Retinal pigment epithelial cell (primary cell): ENCODE results near the gene DCUN1D2.

ENCODE experiments used
- DNase-seq: peaks from one replicate; pipeline ENCODE4 v3.0.0-alpha.2; 2010; ENCODE audit warnings: low read depth
- H3K4me3 ChIP-seq: 2 replicates; pipeline ENCODE4 v1.5.1; 2011; ENCODE audit warnings: mild to moderate bottlenecking, low read length, control low read depth, moderate library complexity
- TF ChIP-seq, protein P1 (sequence below): conservative IDR thresholded peaks from 2 replicates; pipeline ENCODE4 v1.5.1; 2011; ENCODE audit warnings: low read depth, low read length, control low read depth, inconsistent platforms

Gene DCUN1D2

GRCh38 chr13:113518076-113518803, 27.7 kb upstream of the DCUN1D2 start:
- TF ChIP-seq, protein P1, sequence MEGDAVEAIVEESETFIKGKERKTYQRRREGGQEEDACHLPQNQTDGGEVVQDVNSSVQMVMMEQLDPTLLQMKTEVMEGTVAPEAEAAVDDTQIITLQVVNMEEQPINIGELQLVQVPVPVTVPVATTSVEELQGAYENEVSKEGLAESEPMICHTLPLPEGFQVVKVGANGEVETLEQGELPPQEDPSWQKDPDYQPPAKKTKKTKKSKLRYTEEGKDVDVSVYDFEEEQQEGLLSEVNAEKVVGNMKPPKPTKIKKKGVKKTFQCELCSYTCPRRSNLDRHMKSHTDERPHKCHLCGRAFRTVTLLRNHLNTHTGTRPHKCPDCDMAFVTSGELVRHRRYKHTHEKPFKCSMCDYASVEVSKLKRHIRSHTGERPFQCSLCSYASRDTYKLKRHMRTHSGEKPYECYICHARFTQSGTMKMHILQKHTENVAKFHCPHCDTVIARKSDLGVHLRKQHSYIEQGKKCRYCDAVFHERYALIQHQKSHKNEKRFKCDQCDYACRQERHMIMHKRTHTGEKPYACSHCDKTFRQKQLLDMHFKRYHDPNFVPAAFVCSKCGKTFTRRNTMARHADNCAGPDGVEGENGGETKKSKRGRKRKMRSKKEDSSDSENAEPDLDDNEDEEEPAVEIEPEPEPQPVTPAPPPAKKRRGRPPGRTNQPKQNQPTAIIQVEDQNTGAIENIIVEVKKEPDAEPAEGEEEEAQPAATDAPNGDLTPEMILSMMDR = no peak

DNA sequence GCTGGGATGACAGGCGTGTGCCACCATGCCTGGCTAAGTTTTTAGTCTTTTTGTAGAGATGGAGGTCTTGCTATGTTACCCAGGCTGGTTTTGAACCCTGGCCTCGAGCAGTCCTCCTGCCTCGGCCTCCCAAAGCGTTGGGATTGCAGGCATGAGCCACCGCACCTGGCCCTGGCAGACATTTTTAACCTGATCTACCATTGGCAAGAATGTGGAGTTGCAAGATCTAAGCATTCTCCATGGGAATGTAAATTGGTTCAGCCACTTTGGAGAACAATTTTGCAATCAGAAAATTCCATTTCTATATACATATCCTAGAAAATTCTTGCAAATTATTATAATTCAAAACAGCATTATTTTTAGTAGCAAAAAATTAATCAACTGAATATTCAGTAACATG, 24.3 kb upstream of the DCUN1D2 start:
- no peak for DNase-seq
- no peak overlapping the region for H3K4me3 ChIP-seq
- TF ChIP-seq, protein P1 = no peak

More at GRCh38 chr13:113518076-113518803, 27.7 kb upstream of the DCUN1D2 start:
- no peak overlapping the region for H3K4me3 ChIP-seq
- DNase-seq = no peak

DNA sequence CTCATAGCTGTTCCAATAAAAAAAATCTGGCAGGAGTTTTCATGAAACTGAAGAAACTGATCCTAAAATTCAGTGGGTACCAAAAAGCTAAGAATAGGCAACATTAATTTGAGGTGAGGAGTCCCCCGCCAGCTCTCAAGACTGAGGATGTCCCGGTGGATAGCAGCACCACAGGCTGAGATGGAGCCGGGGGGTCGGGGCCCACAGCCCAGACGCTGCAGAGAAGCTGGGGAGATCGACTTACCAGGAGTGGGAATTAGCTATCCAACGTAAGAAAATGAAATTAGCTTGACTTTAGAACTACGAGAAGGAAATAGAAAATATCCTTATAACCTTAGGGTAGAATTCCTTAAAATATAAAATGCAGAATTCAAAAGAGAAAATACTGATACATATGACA, 23.2 kb upstream of the DCUN1D2 start:
- no peak for DNase-seq
- TF ChIP-seq, protein P1 = no peak
- no peak overlapping the region for H3K4me3 ChIP-seq

DNA sequence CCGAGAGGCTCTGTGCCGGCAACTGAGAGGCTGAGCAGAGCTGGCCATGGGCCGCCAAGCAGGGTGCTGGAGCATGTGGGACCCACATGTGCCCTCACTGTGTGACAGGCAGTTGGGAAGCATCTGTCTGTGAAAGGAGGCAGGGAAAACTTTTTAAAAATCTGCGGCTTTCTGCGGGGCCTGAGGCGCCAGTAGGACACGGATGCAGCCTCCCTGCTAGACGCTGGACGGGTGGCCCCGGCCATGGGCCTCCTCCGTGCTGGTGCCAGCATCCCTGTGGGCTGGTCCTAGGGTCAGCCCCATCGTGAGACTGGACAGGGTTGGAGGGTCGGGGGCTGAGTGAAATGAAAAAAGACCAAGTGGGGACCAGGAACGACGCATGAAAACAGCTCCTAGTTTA, 20.9 kb upstream of the DCUN1D2 start:
- no peak overlapping the region for H3K4me3 ChIP-seq
- TF ChIP-seq, protein P1 = no peak
- no peak for DNase-seq

DNA sequence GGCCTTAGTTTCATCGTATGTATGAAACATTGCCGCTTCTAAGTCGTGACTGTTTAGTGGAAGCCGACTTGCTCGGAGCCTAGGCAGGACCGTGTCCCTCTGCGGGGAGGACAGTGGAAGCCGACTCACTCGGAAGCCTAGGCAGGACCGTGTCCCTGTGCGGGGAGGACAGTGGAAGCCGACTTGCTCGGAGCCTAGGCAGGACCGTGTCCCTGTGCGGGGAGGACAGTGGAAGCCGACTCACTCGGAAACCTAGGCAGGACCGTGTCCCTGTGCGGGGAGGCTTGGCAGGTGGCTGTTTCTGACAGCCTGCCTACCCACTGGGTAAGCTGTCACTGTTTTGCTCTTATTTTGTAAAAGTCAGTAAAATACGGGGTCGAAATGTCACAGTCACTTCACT, 20.4 kb upstream of the DCUN1D2 start:
- TF ChIP-seq, protein P1 = no peak
- no peak overlapping the region for H3K4me3 ChIP-seq

DNA sequence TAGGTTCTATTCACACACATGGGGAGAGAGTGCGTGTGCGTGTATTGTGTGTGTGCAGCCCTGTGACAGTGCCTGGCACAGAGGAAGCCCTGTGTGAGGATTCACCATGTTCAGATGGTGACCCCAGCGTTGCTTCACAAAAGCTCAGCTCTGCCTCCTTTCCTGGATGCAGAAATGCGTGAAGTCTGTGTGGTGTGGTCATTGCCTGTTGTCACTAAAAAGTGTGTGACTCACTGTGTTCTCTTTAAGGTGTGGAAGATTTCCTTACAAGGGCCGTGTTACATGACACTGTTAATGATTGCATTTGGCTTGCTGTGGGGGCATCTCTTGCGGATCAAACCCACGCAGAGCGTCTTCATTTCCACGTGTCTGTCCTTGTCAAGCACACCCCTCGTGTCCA, 19.5 kb upstream of the DCUN1D2 start:
- TF ChIP-seq, protein P1 = no peak
- no peak for DNase-seq
- H3K4me3 ChIP-seq = no peak overlapping the region

More for the DNA sequence above, 20.4 kb upstream of the DCUN1D2 start:
- DNase-seq = no peak

- DNase-seq = no peak
- TF ChIP-seq, protein P1 = no peak
- no peak overlapping the region for H3K4me3 ChIP-seq
Measured at GRCh38 chr13:113508521-113509254, 18.2 kb upstream of the DCUN1D2 start.
